IMR-90 (cell line): ENCODE data around the gene NFATC3. TPM values are rescaled to one million over a fixed set of nuclear protein-coding genes. Genes with fewer than 3 reads are reported as not detected.
A peak's percentile ranks its signal among the peaks of the same experiment; 100 is the strongest.

Experiments used
- ATAC-seq: fragments of 200-7000 bp; cut with Tn5 transposase; 2 replicates; pipeline ENCODE4 v1.9.1; 2020; ENCODE audit warnings: low read depth, mild to moderate bottlenecking, moderate library complexity
- BruUV-seq: library from RNA; stranded (reverse); fragments of 400-500 nt; replicated peaks from 2 replicates; lab custom pipeline; 2021; lab: Mats Ljungman, UMichigan
- CTCF ChIA-PET: fragments of 300-600 bp; formaldehyde crosslinking; extraction: SDS; loops from one replicate; lab custom pipeline; 2021; ENCODE audit warnings: antibody characterized with exemption; lab: Yijun Ruan, JAX
- POLR2A ChIA-PET: fragments of 300-600 bp; sonication (Branson Sonifier 250); formaldehyde crosslinking; loops from one replicate; lab custom pipeline; 2022; ENCODE audit warnings: antibody characterized with exemption; ENCODE audit not compliant: unreplicated experiment; lab: Charles Lee
- DNase-seq: peaks from one replicate; pipeline ENCODE4 v3.0.0; 2013
- H2AFZ ChIP-seq: replicated peaks from 2 replicates; pipeline ENCODE3; 2013; ENCODE audit warnings: low read length, mild to moderate bottlenecking; ENCODE audit not compliant: poor library complexity
- H2AK5ac ChIP-seq: 2 replicates; pipeline ENCODE4 v1.6.1; 2013; ENCODE audit warnings: low read depth, low read length, inconsistent platforms
- H2AK9ac ChIP-seq: replicated peaks from 2 replicates; pipeline ENCODE3; 2013; ENCODE audit warnings: mild to moderate bottlenecking, low read depth, low read length, moderate library complexity; ENCODE audit not compliant: poor library complexity
- H2BK120ac ChIP-seq: 2 replicates; pipeline ENCODE4 v1.6.1; 2013; ENCODE audit warnings: low read depth, low read length, inconsistent platforms
- H2BK15ac ChIP-seq: 3 replicates; pipeline ENCODE4 v1.6.1; 2013; ENCODE audit warnings: low read depth, low read length, inconsistent platforms
- H2BK20ac ChIP-seq: 2 replicates; pipeline ENCODE4 v1.6.1; 2013; ENCODE audit warnings: low read depth, mild to moderate bottlenecking, inconsistent platforms, low read length, moderate library complexity
- H2BK5ac ChIP-seq: 2 replicates; pipeline ENCODE4 v1.6.1; 2013; ENCODE audit warnings: mild to moderate bottlenecking, low read depth, low read length, inconsistent platforms; ENCODE audit not compliant: poor library complexity, severe bottlenecking
- H3K14ac ChIP-seq: replicated peaks from 2 replicates; pipeline ENCODE4 v1.6.1; 2013; ENCODE audit warnings: low read depth, low read length, inconsistent platforms
- H3K18ac ChIP-seq: 2 replicates; pipeline ENCODE4 v1.6.1; 2013; ENCODE audit warnings: low read depth, low read length, control low read depth
- H3K23ac ChIP-seq: 2 replicates; pipeline ENCODE4 v1.6.1; 2013; ENCODE audit warnings: low read depth, low read length, inconsistent platforms
- H3K27ac ChIP-seq: 2 replicates; pipeline ENCODE4 v1.5.1; 2013; ENCODE audit warnings: mild to moderate bottlenecking, control low read depth, low read length; ENCODE audit not compliant: insufficient read depth
- H3K27me3 ChIP-seq: 2 replicates; pipeline ENCODE4 v1.6.1; 2013; ENCODE audit warnings: low read length; ENCODE audit not compliant: control insufficient read depth, insufficient read depth
- H3K36me3 ChIP-seq: 2 replicates; pipeline ENCODE4 v1.6.1; 2013; ENCODE audit warnings: low read length, mixed read lengths; ENCODE audit not compliant: control insufficient read depth, insufficient read depth
- H3K4ac ChIP-seq: 2 replicates; pipeline ENCODE4 v1.6.1; 2013; ENCODE audit warnings: low read depth, low read length, inconsistent platforms
- H3K4me1 ChIP-seq: 2 replicates; pipeline ENCODE4 v1.6.1; 2013; ENCODE audit warnings: low read length, mixed read lengths; ENCODE audit not compliant: control insufficient read depth, insufficient read depth
- H3K4me2 ChIP-seq: 2 replicates; pipeline ENCODE4 v1.6.1; 2013; ENCODE audit warnings: low read depth, mild to moderate bottlenecking, control low read depth, low read length, moderate library complexity
- H3K4me3 ChIP-seq: 2 replicates; pipeline ENCODE4 v1.5.1; 2013; ENCODE audit warnings: low read depth, mild to moderate bottlenecking, control low read depth, low read length, moderate library complexity; ENCODE audit not compliant: insufficient read depth
- H3K56ac ChIP-seq: 2 replicates; pipeline ENCODE4 v1.6.1; 2013; ENCODE audit warnings: low read length, inconsistent platforms; ENCODE audit not compliant: insufficient read depth; ENCODE audit errors: extremely low read depth
- H3K79me1 ChIP-seq, 2 experiments: 2 replicates each; pipeline ENCODE4 v1.6.1; 2013; ENCODE audit warnings: low read length in 2 of 2, inconsistent platforms in 1 of 2, low read depth in 1 of 2
- H3K9ac ChIP-seq: 2 replicates; pipeline ENCODE4 v1.6.1; 2013; ENCODE audit warnings: low read depth, low read length, control low read depth
- H3K9me1 ChIP-seq: 2 replicates; pipeline ENCODE4 v1.6.1; 2013; ENCODE audit warnings: low read length, inconsistent platforms; ENCODE audit not compliant: insufficient read depth
- H3K9me3 ChIP-seq: 2 replicates; pipeline ENCODE4 v1.6.1; 2013; ENCODE audit warnings: low read length; ENCODE audit not compliant: control insufficient read depth, insufficient read depth
- H4K20me1 ChIP-seq: 2 replicates; pipeline ENCODE4 v1.6.1; 2013; ENCODE audit warnings: low read length, inconsistent platforms; ENCODE audit not compliant: insufficient read depth
- H4K5ac ChIP-seq: 2 replicates; pipeline ENCODE4 v1.6.1; 2013; ENCODE audit warnings: mild to moderate bottlenecking, low read depth, low read length, control low read depth
- H4K8ac ChIP-seq, 2 experiments: 2 replicates each; pipeline ENCODE4 v1.6.1; 2013; ENCODE audit warnings: low read depth in 2 of 2, low read length in 2 of 2, control low read depth in 1 of 2, inconsistent platforms in 1 of 2
- H4K91ac ChIP-seq: 2 replicates; pipeline ENCODE4 v1.6.1; 2013; ENCODE audit warnings: low read depth, low read length, inconsistent platforms; ENCODE audit not compliant: insufficient read depth
- CEBPB ChIP-seq: IDR thresholded peaks from 2 replicates; pipeline ENCODE4 v1.6.1; 2012; ENCODE audit warnings: low read depth, low read length, improper control_type of control experiment
- FOS ChIP-seq: fragments of 150-350 bp; IDR thresholded peaks from 2 replicates; pipeline ENCODE4 v1.6.1; 2016; ENCODE audit warnings: low read depth, low read length
- MAZ ChIP-seq: IDR thresholded peaks from 2 replicates; pipeline ENCODE4 v1.6.1; 2012; ENCODE audit warnings: low read depth, mild to moderate bottlenecking, low read length, improper control_type of control experiment, moderate library complexity, borderline replicate concordance
- MXI1 ChIP-seq: IDR thresholded peaks from 2 replicates; pipeline ENCODE4 v1.6.1; 2012; ENCODE audit warnings: low read depth, mild to moderate bottlenecking, low read length, moderate library complexity, borderline replicate concordance
- NFE2L2 ChIP-seq: fragments of 150-350 bp; IDR thresholded peaks from 2 replicates; pipeline ENCODE4 v1.6.1; 2016; ENCODE audit warnings: low read depth, mild to moderate bottlenecking, low read length
- POLR2A ChIP-seq: IDR thresholded peaks from 2 replicates; pipeline ENCODE4 v1.6.1; 2012; ENCODE audit warnings: mild to moderate bottlenecking, low read depth, low read length
- RAD21 ChIP-seq: IDR thresholded peaks from 2 replicates; pipeline ENCODE4 v1.6.1; 2012; ENCODE audit warnings: low read length, improper control_type of control experiment
- RFX5 ChIP-seq: IDR thresholded peaks from 2 replicates; pipeline ENCODE4 v1.8.0; 2012; ENCODE audit warnings: low read depth, mild to moderate bottlenecking, low read length, moderate library complexity
- WGBS, 2 experiments: methylation state at CpG; one replicate each; pipeline versions ENCODE4 v1.1.5 to v1.1.7; 2013; ENCODE audit warnings: missing lambda C conversion rate in 2 of 2; ENCODE audit not compliant: insufficient read length in 1 of 2; ENCODE audit errors: extremely low coverage in 2 of 2; 5-methylcytosine and 5-hydroxymethylcytosine counted together
- dilution Hi-C: fragments of 300-500 bp; cut with HindIII; formaldehyde crosslinking; loops from one replicate; pipeline ENCODE4 v1.14.3; 2018; ENCODE audit warnings: low sequenced_read_pairs; ENCODE audit not compliant: unreplicated experiment
- in situ Hi-C: fragments of 300-500 bp; cut with MboI; formaldehyde crosslinking; loops from 3 replicates; pipeline ENCODE4 v1.14.3; 2019; ENCODE audit warnings: low sequenced_read_pairs, inconsistent platforms, mixed read lengths
- intact Hi-C: fragments of 100-400 bp; cut with micrococcal nuclease; formaldehyde crosslinking; loops from 2 replicates; pipeline ENCODE4 v1.10.0; 2022
- polyA plus RNA-seq, 3 experiments: library from polyadenylated mRNA; depleted of rRNA; stranded (reverse); fragments of >200 nt; gene quantifications; 2 replicates each; pipeline ENCODE4 v1.2.3, GENCODE V29; 2012; ENCODE audit warnings: low replicate concordance in 1 of 3
- total RNA-seq: library from RNA; depleted of rRNA; stranded (reverse); fragments of >200 nt; gene quantifications from 2 replicates; pipeline ENCODE4 v1.2.3, GENCODE V29; 2012
- TF ChIP-seq, protein P1 (sequence below): fragments of 150-350 bp; IDR thresholded peaks from 2 replicates; pipeline ENCODE4 v1.6.1; 2017; ENCODE audit warnings: mild to moderate bottlenecking, antibody characterized with exemption, low read length, low read depth
- TF ChIP-seq, protein P2 (sequence below): conservative IDR thresholded peaks from 2 replicates; pipeline ENCODE4 v1.5.1; 2012; ENCODE audit warnings: mild to moderate bottlenecking, low read depth, low read length, improper control_type of control experiment

The NFATC3 gene
- total and polyA plus RNA-seq, 2 of the 4 experiments (the other 2 are of a cell fraction) = 6.3 to 21.5 TPM

DNA sequence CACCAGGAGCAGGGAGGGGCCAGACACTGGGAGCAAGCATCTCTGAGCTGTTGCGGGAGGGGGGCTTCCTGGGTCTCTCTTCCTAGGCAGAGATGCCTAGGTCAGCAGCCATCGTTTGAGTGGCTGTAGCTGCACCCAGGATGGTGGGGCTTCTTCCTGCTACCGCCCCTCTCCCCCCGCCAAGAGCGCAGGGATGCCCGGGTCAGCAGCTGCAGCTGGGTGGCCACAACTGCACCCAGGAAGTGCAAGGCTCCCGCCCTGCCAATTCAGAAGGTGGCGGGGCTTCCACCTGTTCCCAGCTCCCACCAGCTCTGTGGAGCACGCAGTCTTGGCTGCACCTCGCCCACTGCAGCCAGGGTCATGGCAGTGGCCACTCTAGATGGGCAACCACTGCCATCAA, 103.0 kb downstream of the NFATC3 start:
- Histone ChIP-seq H3K9me3 (no peaks in the 10 kb centered on the region), H3K27me3 (no peaks in the 10 kb centered on the region), H3K4me2 (no peak overlapping the region), H3K9me1 (0 out of 2 replicates have a peak, but pooled peaks cover 4% of the 10 kb centered on the region), H4K20me1 (no peaks in the 10 kb centered on the region), H3K36me3 (peaks cover 27% of the 10 kb centered on the region), H3K4ac (no peak overlapping the region), H3K4me1 (no peaks in the 10 kb centered on the region), H4K5ac (no peak overlapping the region), H2BK120ac (no peak overlapping the region), H2AFZ (no peak overlapping the region), H2BK20ac (no peak overlapping the region), H3K79me1 (peaks cover under 1 to 3% of the 10 kb centered on the region in 2 experiments; a peak in 1 of 4 replicates), H2BK5ac (no peak overlapping the region), H2BK15ac (no peak overlapping the region), H3K9ac (no peak overlapping the region), H3K4me3 (no peak overlapping the region), H2AK5ac (no peak overlapping the region), H2AK9ac (peak overlapping the region; percentile 78), H3K56ac (no peak overlapping the region), H3K27ac (no peak overlapping the region), H3K23ac (no peak overlapping the region), H4K91ac (no peak overlapping the region), H3K18ac (no peak overlapping the region), H4K8ac (no peak overlapping the region), H3K14ac (no peak overlapping the region)
- CTCF ChIA-PET = no interaction called here
- ATAC-seq (no peak), DNase-seq (no peak)
- 100% methylated on average over 6 of the region's 10 CpGs; no CpG with 5 or more reads in 1 of the 2 experiments for WGBS, 2 experiments
- TF ChIP-seq MAZ = no peak
- TF ChIP-seq RAD21 = no peak
- TF ChIP-seq, protein P1, sequence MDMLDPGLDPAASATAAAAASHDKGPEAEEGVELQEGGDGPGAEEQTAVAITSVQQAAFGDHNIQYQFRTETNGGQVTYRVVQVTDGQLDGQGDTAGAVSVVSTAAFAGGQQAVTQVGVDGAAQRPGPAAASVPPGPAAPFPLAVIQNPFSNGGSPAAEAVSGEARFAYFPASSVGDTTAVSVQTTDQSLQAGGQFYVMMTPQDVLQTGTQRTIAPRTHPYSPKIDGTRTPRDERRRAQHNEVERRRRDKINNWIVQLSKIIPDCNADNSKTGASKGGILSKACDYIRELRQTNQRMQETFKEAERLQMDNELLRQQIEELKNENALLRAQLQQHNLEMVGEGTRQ = no peak
- no peak for TF ChIP-seq MXI1
- TF ChIP-seq NFE2L2 = no peak
- TF ChIP-seq, protein P2, sequence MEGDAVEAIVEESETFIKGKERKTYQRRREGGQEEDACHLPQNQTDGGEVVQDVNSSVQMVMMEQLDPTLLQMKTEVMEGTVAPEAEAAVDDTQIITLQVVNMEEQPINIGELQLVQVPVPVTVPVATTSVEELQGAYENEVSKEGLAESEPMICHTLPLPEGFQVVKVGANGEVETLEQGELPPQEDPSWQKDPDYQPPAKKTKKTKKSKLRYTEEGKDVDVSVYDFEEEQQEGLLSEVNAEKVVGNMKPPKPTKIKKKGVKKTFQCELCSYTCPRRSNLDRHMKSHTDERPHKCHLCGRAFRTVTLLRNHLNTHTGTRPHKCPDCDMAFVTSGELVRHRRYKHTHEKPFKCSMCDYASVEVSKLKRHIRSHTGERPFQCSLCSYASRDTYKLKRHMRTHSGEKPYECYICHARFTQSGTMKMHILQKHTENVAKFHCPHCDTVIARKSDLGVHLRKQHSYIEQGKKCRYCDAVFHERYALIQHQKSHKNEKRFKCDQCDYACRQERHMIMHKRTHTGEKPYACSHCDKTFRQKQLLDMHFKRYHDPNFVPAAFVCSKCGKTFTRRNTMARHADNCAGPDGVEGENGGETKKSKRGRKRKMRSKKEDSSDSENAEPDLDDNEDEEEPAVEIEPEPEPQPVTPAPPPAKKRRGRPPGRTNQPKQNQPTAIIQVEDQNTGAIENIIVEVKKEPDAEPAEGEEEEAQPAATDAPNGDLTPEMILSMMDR = no peak
- TF ChIP-seq CEBPB = no peak
- no peak for TF ChIP-seq RFX5
- no peak for TF ChIP-seq POLR2A
- TF ChIP-seq FOS = no peak
- intact Hi-C loops (no loop called here), in situ Hi-C loops (no loop called here), dilution Hi-C loops (no loop called here)
- BruUV-seq = no TSS peak
- POLR2A ChIA-PET = interaction anchor here (0.6 kb wide), 1 partner anchor 14 kb away, joined by 4 read pairs; no protein-coding TSS in a partner anchor
